Stimulated activated CD4-positive, alpha-beta T cell treated with anti-CD3 and anti-CD28 coated beads, TNF-alpha, amount 100 ng/mL, for 1 hour (primary cell): ENCODE measurements around the gene FAM234B.
"Not testable (repeated sequence)": the region's sequence is repeated elsewhere in the genome, so short reads cannot be mapped to it uniquely, and the experiment has no call there.

Experiments
- DNase-seq, 3 donors: peaks; one replicate each; pipeline ENCODE4 v3.0.0-alpha.2; 2020; ENCODE audit warnings: low read depth in 3 of 3, low spot score in 1 of 3

The FAM234B gene

GRCh38 chr12:13053617-13054016 is 9.4 kb downstream of the FAM234B start:
- not testable (repeated sequence) for DNase-seq

- no peak for DNase-seq
These were observed 16.4 kb downstream of the FAM234B start for GRCh38 chr12:13060581-13060980.

DNA sequence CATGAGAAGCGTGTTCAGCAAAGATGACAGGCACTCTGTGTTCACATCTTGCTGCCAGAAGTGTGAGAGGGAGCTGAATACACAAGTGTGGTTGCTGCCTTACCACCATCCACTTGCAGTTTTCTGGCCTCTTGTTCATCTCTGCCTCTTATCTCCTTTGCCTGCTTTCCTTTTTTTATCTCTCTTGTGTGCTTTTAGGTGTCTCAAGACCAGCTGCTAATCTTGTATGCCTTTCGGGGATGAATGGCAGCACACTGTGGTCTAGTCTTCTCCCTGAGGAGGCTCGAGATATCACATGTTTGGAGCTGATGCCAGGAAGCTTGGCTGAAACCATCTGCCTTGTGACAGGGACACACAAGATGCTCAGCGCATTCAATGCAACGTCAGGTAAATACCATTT is 17.2 kb downstream of the FAM234B start:
- DNase-seq, result no peak

DNA sequence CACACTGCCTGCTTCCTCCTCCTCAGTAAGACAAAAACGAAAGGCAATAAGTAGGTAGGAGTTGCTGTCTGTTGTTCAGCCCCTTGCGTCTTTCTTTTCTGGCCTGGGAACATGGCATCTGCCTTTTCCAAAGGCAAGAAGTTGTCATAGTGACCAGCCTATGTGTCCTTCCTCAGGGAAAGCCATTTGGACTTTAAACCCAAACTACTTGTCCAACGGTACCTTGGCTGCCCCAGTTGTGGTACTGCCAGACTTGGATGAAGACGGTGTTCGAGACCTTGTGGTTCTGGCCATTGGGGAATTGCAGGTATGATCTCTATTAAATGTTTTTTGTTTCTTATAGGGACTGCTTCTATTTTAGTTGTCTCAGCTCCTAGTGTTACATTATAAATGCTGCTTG is 18.5 kb downstream of the FAM234B start:
- no peak for DNase-seq

DNA sequence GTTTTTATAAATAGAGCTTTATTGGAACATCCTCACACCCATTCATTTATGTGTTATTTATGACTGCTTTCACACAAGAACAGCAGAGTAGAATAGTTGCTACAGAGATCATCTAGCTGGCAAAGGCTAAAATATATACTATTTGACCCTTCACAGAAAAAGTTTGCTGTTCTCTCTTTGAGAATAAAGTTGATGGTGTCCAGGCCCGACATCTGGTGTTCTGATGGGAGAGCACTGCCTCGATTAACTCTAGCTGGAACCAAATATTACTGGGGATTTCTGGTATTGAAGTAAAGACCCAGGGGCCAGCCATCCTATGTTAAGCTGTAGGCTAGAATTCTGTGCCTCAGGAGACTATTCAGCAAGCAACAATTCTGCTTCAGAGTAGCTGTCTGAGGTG is 21.8 kb downstream of the FAM234B start:
- DNase-seq, result no peak

GRCh38 chr12:13066459-13066858 is 22.3 kb downstream of the FAM234B start:
- no peak for DNase-seq

DNA sequence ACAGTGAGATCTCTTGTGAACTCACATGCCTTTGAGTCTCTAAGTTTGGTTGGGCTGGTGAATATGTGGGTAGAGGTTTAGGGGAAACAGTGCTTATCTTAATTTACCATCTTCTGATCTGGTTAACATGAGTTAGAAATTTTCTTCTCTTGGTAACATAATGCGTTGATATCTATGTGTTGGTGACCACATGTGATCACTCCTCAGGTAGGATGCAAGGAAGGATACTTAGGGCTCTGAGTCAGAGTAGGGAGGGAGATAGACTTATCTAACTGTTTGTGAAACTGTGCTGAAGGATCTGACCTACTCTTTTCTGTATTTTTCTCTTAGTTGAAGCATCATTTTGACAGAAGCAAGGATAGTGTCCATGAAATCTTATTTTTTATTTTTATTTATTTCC is 23.1 kb downstream of the FAM234B start:
- no peak for DNase-seq

DNA sequence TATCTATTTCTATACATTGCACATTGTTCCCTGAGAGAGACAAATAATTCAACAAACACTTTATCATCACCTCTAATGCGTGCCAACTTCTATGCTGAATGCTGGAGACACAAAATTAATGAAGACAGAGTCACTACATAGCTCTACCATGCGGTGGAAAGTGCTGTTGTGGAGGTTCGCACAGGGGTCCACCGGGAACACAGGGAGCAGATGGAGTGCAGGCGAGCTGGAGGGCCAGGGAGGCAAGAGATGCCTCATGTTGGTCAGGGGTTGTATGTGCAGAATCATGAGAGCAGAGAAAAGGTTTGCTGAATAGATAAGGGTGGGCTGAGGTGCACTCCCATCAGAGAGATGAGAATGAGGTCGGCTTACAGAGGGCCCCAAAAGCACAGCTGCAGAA is 25.2 kb downstream of the FAM234B start:
- no peak for DNase-seq

DNA sequence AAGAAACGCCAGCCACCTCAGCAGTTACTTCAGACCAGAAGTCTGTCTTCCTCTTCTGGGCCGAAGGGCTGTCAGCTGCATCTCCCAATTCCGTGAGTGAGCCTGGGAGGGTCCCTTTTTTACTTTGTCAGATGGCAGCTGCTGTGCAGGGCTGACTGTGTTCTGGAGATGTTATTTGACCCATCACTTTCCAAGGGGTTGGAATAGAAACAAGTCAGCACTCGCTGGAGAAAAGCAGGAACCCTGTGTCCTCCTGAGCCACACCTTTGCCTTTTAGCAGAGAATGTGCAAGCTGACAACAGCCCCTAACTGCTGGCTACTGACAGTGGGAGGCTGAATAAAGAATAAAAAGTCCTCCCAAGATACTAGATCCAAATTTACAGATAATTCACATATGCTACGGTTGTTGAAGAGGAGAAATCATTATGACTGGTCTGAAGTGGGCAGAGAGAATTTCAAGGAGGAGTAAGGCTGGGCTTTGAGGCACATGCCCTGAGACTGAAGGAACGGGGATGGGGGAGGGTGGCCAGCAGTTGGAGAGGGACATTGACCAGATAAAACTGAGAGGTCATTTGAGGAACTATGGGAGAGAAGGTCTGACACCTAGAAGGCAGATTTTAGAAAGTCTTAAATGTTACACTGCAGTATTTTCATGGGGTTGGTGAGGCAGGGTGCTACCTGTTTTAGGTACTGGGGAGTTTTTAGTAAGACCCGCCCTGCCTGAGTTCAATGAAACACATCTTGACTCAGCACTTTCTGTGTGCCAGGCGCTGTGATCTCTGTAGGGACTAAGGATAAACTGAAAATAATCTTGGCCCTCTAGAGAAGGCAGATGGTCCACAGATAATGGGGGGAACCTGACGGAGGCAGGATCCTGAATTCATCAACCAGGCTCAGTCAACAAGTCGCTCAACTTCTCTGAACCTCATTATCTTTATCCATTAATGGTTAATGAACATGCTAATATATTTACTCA is 27.4 kb downstream of the FAM234B start:
- DNase-seq, result no peak

DNA sequence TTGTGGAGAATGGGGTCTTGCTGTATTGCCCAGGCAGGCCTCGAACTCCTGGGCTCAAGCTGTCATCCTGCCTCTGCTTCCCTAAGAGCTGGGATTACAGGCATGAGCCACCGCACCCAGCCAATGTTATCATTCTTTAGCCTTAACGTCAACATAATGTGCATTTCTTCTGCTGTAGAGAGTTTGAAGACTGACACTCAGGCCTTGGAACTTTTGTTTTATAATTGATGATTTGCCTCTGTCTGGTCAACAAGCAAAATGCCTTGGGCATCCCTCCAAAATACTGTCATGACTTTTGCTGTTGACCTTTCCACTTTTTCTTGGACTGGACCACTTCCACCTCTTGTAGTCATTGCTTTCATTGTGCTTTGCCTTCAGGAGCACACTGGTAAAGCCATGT is 29.0 kb downstream of the FAM234B start:
- DNase-seq, result no peak

- DNase-seq, result no peak
These were observed 30.4 kb downstream of the FAM234B start for GRCh38 chr12:13074396-13075117.

- no peak for DNase-seq
These were observed 30.9 kb downstream of the FAM234B start for GRCh38 chr12:13075118-13075480.

DNA sequence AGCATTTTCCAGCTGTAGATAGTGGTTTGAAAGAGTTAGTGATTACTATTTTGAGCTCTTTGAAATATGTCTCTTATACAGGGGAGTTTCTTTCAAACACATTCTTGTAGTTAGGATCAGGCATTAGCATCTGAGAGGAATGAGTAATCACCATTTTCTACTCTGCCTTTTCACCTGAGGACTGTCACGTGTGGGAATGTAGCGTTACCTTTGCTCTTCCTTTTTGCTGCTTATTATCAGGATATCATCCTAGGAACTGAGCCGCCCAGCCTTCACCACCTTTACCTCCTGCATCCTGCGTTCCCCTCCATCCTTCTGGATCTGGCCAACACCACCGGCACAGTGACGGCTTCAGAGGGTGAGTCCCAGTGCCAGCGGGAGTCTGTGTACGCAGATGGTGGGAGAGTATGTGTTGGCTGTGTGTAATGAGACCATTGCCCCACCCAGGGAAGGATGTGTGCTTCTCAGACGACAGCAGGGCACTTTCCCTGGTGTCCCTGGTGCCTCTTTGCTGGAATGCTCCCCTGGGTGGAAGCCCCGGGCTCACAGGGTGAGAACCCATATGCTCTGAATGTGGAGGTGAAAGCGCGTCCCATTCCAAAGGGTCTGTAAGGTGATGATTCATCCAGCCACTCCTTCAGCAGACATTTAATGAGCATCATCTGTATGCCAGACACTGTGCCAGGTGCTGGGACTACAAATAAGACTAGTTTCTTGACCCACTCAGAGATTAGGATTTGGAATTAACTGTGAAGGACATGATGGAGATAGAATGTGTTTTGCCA is 31.8 kb downstream of the FAM234B start:
- DNase-seq, result no peak

DNA sequence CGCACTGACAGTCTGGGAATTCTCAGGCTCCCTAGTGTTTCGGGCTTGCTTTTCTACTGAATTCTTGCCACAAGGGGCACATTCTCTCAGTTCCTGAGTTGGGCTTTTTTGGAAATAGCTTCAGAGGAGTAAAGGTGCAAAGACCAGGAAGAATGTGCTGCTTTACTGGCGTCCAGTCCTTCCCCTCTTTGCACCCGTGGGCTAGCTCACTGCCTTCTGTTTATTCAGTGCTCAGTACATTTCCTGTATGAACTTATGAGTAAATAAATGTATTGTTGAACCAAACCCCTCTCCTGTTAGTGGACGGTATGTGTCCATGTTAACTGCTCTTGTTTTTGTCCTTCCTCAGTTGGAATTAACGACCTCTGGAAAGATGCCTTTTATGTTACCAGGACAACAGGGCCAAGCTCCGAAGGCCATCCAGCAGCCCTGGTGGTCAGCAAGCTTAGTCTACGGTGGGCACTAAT is 35.3 kb downstream of the FAM234B start:
- DNase-seq, result no peak

GRCh38 chr12:13080266-13080665 is 36.1 kb downstream of the FAM234B start:
- no peak for DNase-seq

DNA sequence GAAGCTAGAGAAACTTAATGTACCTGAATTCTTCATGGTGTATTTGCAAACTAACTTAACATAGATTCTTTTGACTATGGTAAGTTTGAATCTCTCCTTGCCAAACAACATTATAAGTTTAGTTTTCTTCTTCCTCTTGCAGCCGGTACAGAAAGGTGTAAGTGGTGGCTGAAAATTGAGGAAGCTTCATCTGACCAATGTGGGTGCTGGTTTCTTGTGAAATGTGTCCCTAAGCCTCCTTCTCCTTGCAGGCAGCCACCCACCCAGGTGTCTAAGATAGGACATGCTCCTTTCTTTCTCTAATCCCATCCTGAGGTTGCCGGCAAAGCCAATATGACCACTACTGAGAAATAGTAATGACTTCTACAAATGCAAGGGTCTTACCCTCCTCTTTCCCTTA is 38.7 kb downstream of the FAM234B start:
- no peak for DNase-seq

DNA sequence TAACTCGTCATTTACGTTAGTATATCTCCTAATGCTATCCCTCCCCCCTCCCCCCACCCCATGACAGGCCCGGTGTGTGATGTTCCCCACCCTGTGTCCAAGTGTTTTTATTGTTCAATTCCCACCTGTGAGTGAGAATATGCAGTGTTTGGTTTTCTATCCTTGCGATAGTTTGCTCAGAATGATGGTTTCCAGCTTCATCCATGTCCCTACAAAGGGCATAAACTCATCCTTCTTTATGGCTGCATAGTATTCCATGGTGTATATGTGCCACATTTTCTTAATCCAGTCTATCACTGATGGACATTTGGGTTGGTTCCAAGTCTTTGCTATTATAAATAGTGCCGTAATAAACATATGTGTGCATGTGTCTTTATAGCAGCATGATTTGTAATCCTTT is 39.5 kb downstream of the FAM234B start:
- not testable (repeated sequence) for DNase-seq

GRCh38 chr12:13084898-13085640 is 40.9 kb downstream of the FAM234B start:
- no peak for DNase-seq

- DNase-seq, result no peak
These were observed 41.9 kb downstream of the FAM234B start for GRCh38 chr12:13085968-13086686.

- DNase-seq, result no peak
These were observed 43.6 kb downstream of the FAM234B start for GRCh38 chr12:13087766-13088165.
